HG03280 (cell line): ENCODE data around the gene VPS51.

Source experiments
- ATAC-seq: cut with Tn5 transposase; IDR thresholded peaks from one replicate; pipeline ENCODE4 v1.9.1; 2021; ENCODE audit warnings: mild to moderate bottlenecking, moderate library complexity; ENCODE audit not compliant: unreplicated experiment

The VPS51 gene

DNA sequence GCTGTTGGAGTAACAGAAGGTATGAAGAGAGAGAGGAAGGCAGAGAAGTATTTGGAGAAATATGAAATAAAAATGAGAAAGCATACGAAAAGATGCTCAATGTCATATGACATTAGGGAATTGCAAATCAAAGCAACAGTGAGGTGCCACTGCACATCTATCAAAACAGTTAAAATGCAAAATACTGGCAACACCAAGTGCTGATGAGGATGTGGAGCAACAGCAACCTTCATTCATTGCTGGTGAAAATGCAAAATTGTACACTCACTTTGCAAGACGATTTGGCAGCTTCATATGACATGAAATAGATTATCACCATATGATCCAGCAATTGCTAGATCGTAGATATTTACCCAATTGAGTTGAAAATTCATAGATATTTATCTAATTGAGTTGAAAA is 64.6 kb downstream of the VPS51 start:
- no peak for ATAC-seq
